Endothelial cell of umbilical vein (primary cell): ENCODE data around the gene ARMH1. TPM values are rescaled to one million over a fixed set of nuclear protein-coding genes. Genes with fewer than 3 reads are reported as not detected.

Experiments
- BruUV-seq: library from RNA; stranded (reverse); fragments of 400-500 nt; replicated peaks from 2 replicates; lab custom pipeline; 2021; lab: Mats Ljungman, UMichigan
- CTCF ChIA-PET: fragments of 300-600, 350-600 bp; sonication (Branson Sonifier 250); formaldehyde crosslinking; loops from one replicate; lab custom pipeline; 2021; ENCODE audit warnings: antibody characterized with exemption, inconsistent platforms; lab: Charles Lee
- POLR2A ChIA-PET: fragments of 300-600, 350-600 bp; sonication (Branson Sonifier 250); formaldehyde crosslinking; loops from one replicate; lab custom pipeline; 2021; ENCODE audit warnings: antibody characterized with exemption, inconsistent platforms; lab: Charles Lee
- DNase-seq: peaks from one replicate; pipeline ENCODE4 v3.0.0-alpha.2; 2011; ENCODE audit warnings: low read depth, low spot score
- FAIRE-seq: peaks from 2 replicates; lab custom pipeline; 2011; peaks lifted over from hg19 to GRCh38; lab: Jason Lieb, UNC
- H2AFZ ChIP-seq: 2 replicates; pipeline ENCODE4 v1.6.0; 2012; ENCODE audit warnings: low read depth, low read length, control low read depth, inconsistent platforms
- H3K27ac ChIP-seq: 2 replicates; pipeline ENCODE4 v1.5.1; 2011; ENCODE audit warnings: low read depth, mild to moderate bottlenecking, control low read depth, low read length, moderate library complexity; ENCODE audit not compliant: insufficient read depth
- H3K27me3 ChIP-seq, 2 experiments: 2 replicates each; pipeline versions ENCODE4 v1.6.0 to v1.6.1; 2011; ENCODE audit warnings: low read length in 2 of 2, mixed read lengths in 1 of 2; ENCODE audit not compliant: control insufficient read depth in 2 of 2, insufficient read depth in 2 of 2
- H3K36me3 ChIP-seq, 2 experiments: 2 replicates in 1 of 2; 3 replicates in 1 of 2; pipeline ENCODE4 v1.5.1; 2011; ENCODE audit warnings: low read length in 2 of 2, mild to moderate bottlenecking in 1 of 2, moderate library complexity in 1 of 2; ENCODE audit not compliant: control insufficient read depth in 2 of 2, insufficient read depth in 2 of 2; ENCODE audit errors: extremely low read depth in 1 of 2
- H3K4me1 ChIP-seq: 3 replicates; pipeline ENCODE4 v1.5.1; 2011; ENCODE audit warnings: mild to moderate bottlenecking, low read length; ENCODE audit not compliant: control insufficient read depth, insufficient read depth; ENCODE audit errors: extremely low read depth
- H3K4me2 ChIP-seq: 2 replicates; pipeline ENCODE4 v1.6.1; 2011; ENCODE audit warnings: low read length, control low read depth, mixed read lengths; ENCODE audit not compliant: insufficient read depth
- H3K4me3 ChIP-seq, 3 experiments: fragments of 200-600 bp in 1 of 3; sonication (generic), shearing (Covaris generic) in 1 of 3; replicated peaks in 1 of 3; 2 replicates each; pipeline ENCODE4 v1.5.1; 2011 to 2016; ENCODE audit warnings: control low read depth in 3 of 3, low read length in 3 of 3, mild to moderate bottlenecking in 2 of 3, inconsistent platforms in 1 of 3, low read depth in 1 of 3, moderate library complexity in 1 of 3; ENCODE audit not compliant: insufficient read depth in 1 of 3
- H3K79me2 ChIP-seq: 2 replicates; pipeline ENCODE4 v1.6.0; 2012; ENCODE audit warnings: low read length, inconsistent platforms; ENCODE audit not compliant: control insufficient read depth, insufficient read depth
- H3K9ac ChIP-seq: replicated peaks from 2 replicates; pipeline ENCODE3; 2011; ENCODE audit warnings: low read length, control low read depth; ENCODE audit not compliant: insufficient read depth; ENCODE audit errors: extremely low read depth
- H3K9me1 ChIP-seq: replicated peaks from 3 replicates; pipeline ENCODE4 v1.6.0; 2011; ENCODE audit warnings: mild to moderate bottlenecking, low read length; ENCODE audit not compliant: control insufficient read depth, insufficient read depth; ENCODE audit errors: extremely low read depth
- H3K9me3 ChIP-seq: replicated peaks from 2 replicates; pipeline ENCODE4 v1.5.1; 2012; ENCODE audit warnings: low read length, inconsistent platforms; ENCODE audit not compliant: control insufficient read depth, insufficient read depth
- H4K20me1 ChIP-seq: replicated peaks from 2 replicates; pipeline ENCODE3; 2011; ENCODE audit warnings: mild to moderate bottlenecking, low read length; ENCODE audit not compliant: control insufficient read depth, insufficient read depth; ENCODE audit errors: extremely low read depth
- CTCF ChIP-seq, 2 donors: IDR thresholded peaks; 1 replicate in 1 of 2; 2 replicates in 1 of 2; pipeline ENCODE4 v1.5.1; 2011; ENCODE audit warnings: low read length in 2 of 2, mild to moderate bottlenecking in 2 of 2, moderate library complexity in 2 of 2, control low read depth in 1 of 2, inconsistent platforms in 1 of 2, low read depth in 1 of 2; ENCODE audit not compliant: insufficient read depth in 1 of 2; ENCODE audit errors: extremely low read depth in 1 of 2
- EZH2 ChIP-seq: IDR thresholded peaks from 2 replicates; pipeline ENCODE4 v1.6.1; 2012; ENCODE audit warnings: borderline replicate concordance, low read depth, mild to moderate bottlenecking, moderate library complexity, low read length, inconsistent platforms; ENCODE audit not compliant: severe bottlenecking
- FOS ChIP-seq: IDR thresholded peaks from 2 replicates; pipeline ENCODE4 v1.6.1; 2011; ENCODE audit warnings: mild to moderate bottlenecking, low read length, moderate library complexity, borderline replicate concordance; ENCODE audit not compliant: insufficient read depth
- GATA2 ChIP-seq: IDR thresholded peaks from 2 replicates; pipeline ENCODE4 v1.7.0; 2011; ENCODE audit warnings: low read depth, mild to moderate bottlenecking, moderate library complexity, mixed read lengths, low read length; ENCODE audit not compliant: insufficient read length, insufficient read depth
- JUN ChIP-seq: IDR thresholded peaks from 2 replicates; pipeline ENCODE4 v1.6.1; 2011; ENCODE audit warnings: borderline replicate concordance, low read depth; ENCODE audit not compliant: insufficient read length, insufficient read depth
- MYC ChIP-seq: IDR thresholded peaks from one replicate; pipeline ENCODE4 v1.6.1; 2011; ENCODE audit warnings: mild to moderate bottlenecking, low read depth, low read length
- POLR2A ChIP-seq: IDR thresholded peaks from 2 replicates; pipeline ENCODE4 v1.6.1; 2012; ENCODE audit warnings: low read depth, mild to moderate bottlenecking, control low read depth, low read length
- POLR2AphosphoS5 ChIP-seq: IDR thresholded peaks from 2 replicates; pipeline ENCODE4 v1.6.1; 2012; ENCODE audit warnings: low read depth, mild to moderate bottlenecking, control low read depth, low read length, moderate library complexity; ENCODE audit not compliant: insufficient read depth
- dilution Hi-C: fragments of 300-500 bp; cut with MboI; formaldehyde crosslinking; loops from one replicate; pipeline ENCODE4 v1.15.0; 2019; ENCODE audit warnings: low sequenced_read_pairs; ENCODE audit not compliant: extremely low pct_ligation_motif_present
- intact Hi-C: fragments of 100-400 bp; cut with micrococcal nuclease; formaldehyde crosslinking; loops from one replicate; pipeline ENCODE4 v1.10.0; 2022
- polyA plus RNA-seq, 4 experiments: library from polyadenylated mRNA; depleted of rRNA in 3 of 4; stranded (reverse) in 3 of 4; unstranded in 1 of 4; fragments of >200 nt; gene quantifications; 2 replicates each; pipeline versions ENCODE4 v1.2.1 to v1.2.3, GENCODE V29; 2011 to 2012; ENCODE audit warnings: missing spikeins in 1 of 4
- total RNA-seq: library from RNA; stranded (reverse); gene quantifications from 2 replicates; pipeline ENCODE4 v1.2.3, GENCODE V29; 2021
- TF ChIP-seq, protein P1 (sequence below): IDR thresholded peaks from 2 replicates; pipeline ENCODE4 v1.6.1; 2011; ENCODE audit not compliant: insufficient read depth, insufficient read length

The ARMH1 gene
- total and polyA plus RNA-seq, 2 donors (not counting 3 experiments of a cell fraction or from before 2014, with no cell fraction given): 0.17 TPM; not detected in 1

DNA sequence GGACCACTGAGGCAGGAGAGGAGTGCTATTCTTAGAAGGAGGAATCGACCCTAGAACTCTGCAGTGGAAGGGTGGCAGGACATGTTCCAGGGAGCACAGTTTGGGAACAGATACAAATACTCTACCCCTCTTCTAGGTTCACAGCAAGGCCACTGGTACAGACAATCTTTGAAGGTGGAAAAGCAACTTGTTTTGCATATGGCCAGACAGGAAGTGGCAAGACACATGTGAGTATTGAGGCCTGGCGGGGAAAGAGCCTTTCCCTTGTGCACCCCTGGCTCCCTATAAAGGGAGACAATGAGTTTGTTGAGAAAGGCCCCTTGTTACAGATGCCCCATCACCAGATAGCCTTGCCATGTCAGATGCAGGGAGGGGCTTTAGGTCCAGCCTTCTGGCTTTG, 82.9 kb downstream of the ARMH1 start:
- Histone ChIP-seq H3K36me3 (peaks cover 23% of the 10 kb centered on the region in 2 experiments), H4K20me1 (no peaks in the 10 kb centered on the region), H3K4me1 (peaks cover 12% of the 10 kb centered on the region), H3K9me3 (no peaks in the 10 kb centered on the region), H3K27ac (no peak overlapping the region), H3K4me2 (no peak overlapping the region), H3K4me3 (no peak overlapping the region), H3K9me1 (no peaks in the 10 kb centered on the region), H3K27me3 (no peaks in the 10 kb centered on the region), H3K9ac (no peak overlapping the region), H2AFZ (no peak overlapping the region), H3K79me2 (no peaks in the 10 kb centered on the region)
- no peak for FAIRE-seq
- ChIA-PET CTCF (no interaction called here), POLR2A (no interaction called here)
- dilution Hi-C loops: no loop called here
- no peak for DNase-seq
- no peak for TF ChIP-seq FOS
- TF ChIP-seq EZH2: no peak
- no peak for TF ChIP-seq GATA2
- TF ChIP-seq, protein P1, sequence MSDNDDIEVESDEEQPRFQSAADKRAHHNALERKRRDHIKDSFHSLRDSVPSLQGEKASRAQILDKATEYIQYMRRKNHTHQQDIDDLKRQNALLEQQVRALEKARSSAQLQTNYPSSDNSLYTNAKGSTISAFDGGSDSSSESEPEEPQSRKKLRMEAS: no peak
- TF ChIP-seq CTCF (IDR thresholded peaks at IDR 0.05; ENCODE audit: extremely low read depth in 1 of 2, insufficient read depth in 1 of 2, low read depth in 1 of 2, low read length in 2 of 2): no peak
- TF ChIP-seq POLR2AphosphoS5: no peak
- TF ChIP-seq POLR2A: no peak
- TF ChIP-seq MYC: no peak
- TF ChIP-seq JUN: no peak
- intact Hi-C loops: no loop called here
- no TSS peak for BruUV-seq
